ENCODE data around the gene CELA2B.

GRCh38 chr1:15508700-15509487 is 33.0 kb downstream of the CELA2B start:
- TF ChIP-seq CTCF (IDR thresholded peaks at IDR 0.05) (no peak), POLR2A (IDR thresholded peaks at IDR 0.05) (no peak)

Measured in heart left ventricle (tissue), 13 donors.